Muscle layer of colon (tissue), 2 donors: ENCODE results near the gene BAHCC1.

Experiments used
- H3K27ac ChIP-seq: one replicate; pipeline ENCODE4 v1.7.0; 2013; ENCODE audit warnings: low read depth, mild to moderate bottlenecking, low read length, moderate library complexity
- H3K27me3 ChIP-seq, 2 donors: one replicate each; pipeline ENCODE4 v1.7.0; 2013; ENCODE audit warnings: low read length in 2 of 2, mild to moderate bottlenecking in 2 of 2; ENCODE audit not compliant: insufficient read depth in 2 of 2, control insufficient read depth in 1 of 2
- H3K36me3 ChIP-seq: one replicate; pipeline ENCODE4 v1.7.0; 2013; ENCODE audit warnings: mild to moderate bottlenecking, low read length; ENCODE audit not compliant: insufficient read depth
- H3K4me1 ChIP-seq: one replicate; pipeline ENCODE4 v1.7.0; 2013; ENCODE audit warnings: mild to moderate bottlenecking, low read length; ENCODE audit not compliant: insufficient read depth
- H3K4me3 ChIP-seq, 2 donors: one replicate each; pipeline ENCODE4 v1.7.0; 2013; ENCODE audit warnings: low read length in 2 of 2, low read depth in 1 of 2, mild to moderate bottlenecking in 1 of 2, moderate library complexity in 1 of 2
- H3K9ac ChIP-seq: one replicate; pipeline ENCODE4 v1.7.0; 2013; ENCODE audit warnings: low read length
- H3K9me3 ChIP-seq: one replicate; pipeline ENCODE4 v1.7.0; 2013; ENCODE audit warnings: mild to moderate bottlenecking, low read length
- donor health status: abdominal sarcoma.
- donor health status: Adenocarcinoma of cecum.

Gene BAHCC1

DNA sequence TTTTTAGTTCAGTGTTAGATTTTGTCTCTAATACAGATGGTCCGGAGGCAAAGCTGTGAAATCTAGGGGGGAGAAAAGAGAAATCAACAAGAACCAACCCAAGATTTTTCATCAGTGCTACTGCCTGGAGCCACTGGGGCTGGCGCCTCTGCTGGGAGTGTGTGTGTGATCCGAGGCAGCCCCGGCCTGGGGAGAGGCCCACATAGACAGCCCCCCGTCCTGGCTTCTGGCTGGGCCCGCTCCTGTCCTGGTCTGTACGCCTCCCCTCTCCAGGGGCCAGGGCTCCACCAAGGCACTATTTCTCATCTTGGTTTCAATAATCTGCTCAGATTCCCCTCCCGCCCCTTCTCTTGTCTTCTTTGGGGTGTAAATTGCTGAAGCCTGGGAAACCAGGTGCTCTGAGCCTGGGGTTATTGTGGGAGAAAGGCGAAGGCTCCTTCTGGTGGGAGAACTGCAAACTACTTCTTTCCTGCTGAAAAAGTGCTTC is 7.8 kb downstream of the BAHCC1 start:
- H3K4me3 ChIP-seq: peak overlapping the region in 1 of 2 donors; percentile 55
- H3K9me3 ChIP-seq: no peaks in the 10 kb centered on the region
- no peaks in the 10 kb centered on the region for H3K36me3 ChIP-seq
- no peak overlapping the region for H3K27ac ChIP-seq
- H3K27me3 ChIP-seq: no peaks in the 10 kb centered on the region
- peaks cover 56% of the 10 kb centered on the region for H3K4me1 ChIP-seq
- no peak overlapping the region for H3K9ac ChIP-seq

DNA sequence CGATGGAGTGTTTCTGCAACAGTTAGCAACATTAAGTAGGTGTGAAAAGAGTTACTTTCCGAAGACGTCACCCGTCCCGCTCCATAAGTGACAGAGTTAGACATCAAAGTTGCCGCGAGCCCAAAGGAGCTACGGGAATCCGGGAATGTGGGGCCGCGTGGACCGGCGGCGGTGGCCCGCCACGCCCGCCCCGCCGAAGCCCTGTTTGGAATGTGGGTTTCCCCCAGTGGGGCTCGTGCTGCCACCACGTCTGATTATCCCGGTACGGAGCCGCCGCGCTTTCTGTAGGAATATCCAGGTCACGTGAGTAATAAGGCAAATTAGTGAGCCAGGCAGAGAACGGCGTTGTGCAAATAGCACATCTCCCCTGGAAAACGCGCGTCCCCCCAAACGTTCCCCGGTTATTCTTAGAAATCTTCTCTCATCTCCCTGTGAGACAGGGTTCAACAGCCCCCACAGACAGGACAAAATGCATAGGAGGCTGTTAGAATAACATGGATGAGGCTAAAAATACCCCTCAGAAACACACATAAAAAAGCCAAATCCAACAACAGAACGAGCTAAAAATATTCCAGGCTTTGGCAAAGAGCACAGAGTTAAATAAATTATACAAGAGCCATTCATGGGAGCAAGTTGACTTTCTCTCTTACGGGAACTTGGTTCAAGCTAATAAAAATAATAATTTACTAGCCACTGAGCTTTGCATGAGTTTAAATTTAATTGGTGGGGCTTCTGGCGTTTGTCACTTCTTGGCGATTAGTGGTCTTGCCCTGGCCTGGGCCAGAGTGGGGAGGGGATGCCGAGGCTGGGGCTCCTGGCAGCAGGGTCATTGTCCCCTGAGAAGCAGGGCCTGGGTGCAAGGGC is 8.6 kb downstream of the BAHCC1 start:
- no peaks in the 10 kb centered on the region for H3K36me3 ChIP-seq
- peaks cover 56% of the 10 kb centered on the region for H3K4me1 ChIP-seq
- no peaks in the 10 kb centered on the region for H3K27me3 ChIP-seq
- H3K9ac ChIP-seq: peak overlapping the region; percentile 25
- peak overlapping the region; percentile 83 for H3K27ac ChIP-seq
- no peaks in the 10 kb centered on the region for H3K9me3 ChIP-seq
- H3K4me3 ChIP-seq: peak overlapping the region; percentile 26 to 55

GRCh38 chr17:81404558-81405165 is 9.4 kb downstream of the BAHCC1 start:
- Histone ChIP-seq H3K4me3 (peak overlapping the region in 1 of 2 donors; percentile 17), H3K9me3 (no peaks in the 10 kb centered on the region), H3K9ac (no peak overlapping the region), H3K4me1 (peaks cover 56% of the 10 kb centered on the region), H3K27me3 (no peaks in the 10 kb centered on the region), H3K27ac (peak overlapping the region; percentile 83), H3K36me3 (no peaks in the 10 kb centered on the region)

- H3K27ac ChIP-seq: no peak overlapping the region
- no peaks in the 10 kb centered on the region for H3K9me3 ChIP-seq
- H3K4me3 ChIP-seq: peak overlapping the region in 1 of 2 donors; percentile 11
- no peak overlapping the region for H3K9ac ChIP-seq
- peaks cover 56% of the 10 kb centered on the region for H3K4me1 ChIP-seq
- H3K36me3 ChIP-seq: no peaks in the 10 kb centered on the region
- H3K27me3 ChIP-seq: no peaks in the 10 kb centered on the region
These were observed 10.2 kb downstream of the BAHCC1 start for GRCh38 chr17:81405411-81405872.

GRCh38 chr17:81406117-81406953 is 11.1 kb downstream of the BAHCC1 start:
- H3K27ac ChIP-seq: peak overlapping the region; percentile 41
- no peaks in the 10 kb centered on the region for H3K36me3 ChIP-seq
- H3K27me3 ChIP-seq: no peaks in the 10 kb centered on the region
- H3K9me3 ChIP-seq: no peaks in the 10 kb centered on the region
- peak overlapping the region; percentile 11 to 13 for H3K4me3 ChIP-seq
- H3K4me1 ChIP-seq: peaks cover 53% of the 10 kb centered on the region
- no peak overlapping the region for H3K9ac ChIP-seq

- Histone ChIP-seq H3K27ac (no peak overlapping the region), H3K9me3 (no peaks in the 10 kb centered on the region), H3K27me3 (no peaks in the 10 kb centered on the region), H3K4me3 (no peak overlapping the region), H3K4me1 (peaks cover 36% of the 10 kb centered on the region), H3K36me3 (no peaks in the 10 kb centered on the region), H3K9ac (no peak overlapping the region)
These were observed 12.8 kb downstream of the BAHCC1 start for GRCh38 chr17:81408049-81408448.

DNA sequence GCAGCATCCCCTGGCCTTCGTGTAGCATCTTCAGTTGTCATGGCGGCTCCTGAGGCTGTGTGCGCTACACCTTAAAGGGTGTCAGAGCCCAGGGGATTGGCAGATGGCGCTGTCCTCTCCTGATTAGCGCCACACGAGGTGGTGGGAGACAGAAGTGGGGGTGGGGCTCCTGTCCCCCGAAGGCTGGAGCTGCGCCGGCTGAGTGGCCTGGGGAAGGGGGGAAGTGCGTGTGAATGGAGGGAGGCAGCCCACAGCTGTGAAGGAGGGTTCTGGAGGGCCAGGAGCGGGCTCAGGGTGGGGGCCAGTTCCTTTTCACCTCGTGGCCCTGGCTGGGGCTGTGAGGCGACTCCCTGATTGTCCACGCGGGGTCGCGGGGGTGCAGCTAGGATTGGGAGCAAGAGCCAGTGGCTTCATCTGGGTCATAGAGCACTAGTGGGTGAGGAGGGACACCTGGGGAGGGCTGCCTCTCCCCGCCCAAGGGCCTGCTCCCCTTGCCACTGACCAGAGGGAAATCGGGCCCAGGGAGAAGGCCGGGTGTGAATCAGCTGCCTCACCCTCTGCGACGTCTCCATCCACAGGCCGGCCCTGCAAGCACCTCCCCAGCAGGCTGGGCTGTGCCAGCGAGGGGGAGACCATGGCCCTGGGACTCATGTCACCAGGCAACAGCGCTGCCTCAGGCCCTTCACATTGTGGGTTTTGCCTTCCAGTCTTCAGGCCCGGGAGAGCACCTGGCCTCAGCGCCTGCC is 14.1 kb downstream of the BAHCC1 start:
- H3K27ac ChIP-seq: no peak overlapping the region
- H3K27me3 ChIP-seq: no peaks in the 10 kb centered on the region
- no peaks in the 10 kb centered on the region for H3K36me3 ChIP-seq
- no peaks in the 10 kb centered on the region for H3K9me3 ChIP-seq
- H3K4me1 ChIP-seq: peaks cover 23% of the 10 kb centered on the region
- H3K4me3 ChIP-seq: no peak overlapping the region
- H3K9ac ChIP-seq: no peak overlapping the region

GRCh38 chr17:81410852-81411251 is 15.6 kb downstream of the BAHCC1 start:
- no peaks in the 10 kb centered on the region for H3K27me3 ChIP-seq
- H3K4me1 ChIP-seq: peaks cover 8% of the 10 kb centered on the region

DNA sequence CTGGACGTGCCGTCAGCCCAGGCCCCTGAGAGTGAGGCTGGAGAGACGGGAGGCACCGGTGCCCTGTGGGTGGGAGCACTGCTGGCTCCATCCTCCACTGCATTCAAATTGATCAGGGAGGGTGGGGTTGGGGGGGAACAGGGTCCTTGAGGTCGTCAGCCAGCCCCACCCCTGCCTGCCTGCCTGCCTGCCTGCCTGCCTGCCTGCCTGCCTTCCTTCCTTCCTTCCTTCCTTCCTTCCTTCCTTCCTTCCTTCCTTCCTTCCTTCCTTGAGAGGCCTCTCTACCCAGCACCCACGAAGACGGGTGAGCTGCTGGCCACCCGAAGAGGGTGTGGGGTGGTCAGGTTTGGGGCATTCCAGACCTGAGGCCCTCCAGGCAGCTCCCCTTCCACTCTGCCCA is 16.0 kb downstream of the BAHCC1 start:
- no peak overlapping the region for H3K4me3 ChIP-seq
- H3K9me3 ChIP-seq: no peaks in the 10 kb centered on the region
- no peak overlapping the region for H3K9ac ChIP-seq
- peaks cover 3% of the 10 kb centered on the region for H3K4me1 ChIP-seq
- H3K27ac ChIP-seq: no peak overlapping the region
- no peaks in the 10 kb centered on the region for H3K27me3 ChIP-seq
- no peaks in the 10 kb centered on the region for H3K36me3 ChIP-seq

More at GRCh38 chr17:81410852-81411251, 15.6 kb downstream of the BAHCC1 start:
- Histone ChIP-seq H3K9ac (no peak overlapping the region), H3K4me3 (no peak overlapping the region), H3K9me3 (no peaks in the 10 kb centered on the region), H3K36me3 (no peaks in the 10 kb centered on the region), H3K27ac (no peak overlapping the region)

- Histone ChIP-seq H3K27ac (no peak overlapping the region), H3K4me1 (peaks cover under 1% of the 10 kb centered on the region), H3K27me3 (no peaks in the 10 kb centered on the region)
These were observed 17.3 kb downstream of the BAHCC1 start for GRCh38 chr17:81412490-81413093.

More at GRCh38 chr17:81412490-81413093, 17.3 kb downstream of the BAHCC1 start:
- no peaks in the 10 kb centered on the region for H3K36me3 ChIP-seq
- H3K4me3 ChIP-seq: no peak overlapping the region
- no peak overlapping the region for H3K9ac ChIP-seq
- H3K9me3 ChIP-seq: no peaks in the 10 kb centered on the region
